Measurements from ENCODE around the gene PTPRS. TPM values are rescaled to one million over a fixed set of nuclear protein-coding genes. Genes with fewer than 3 reads are reported as not detected.

Gene PTPRS
- total and polyA plus RNA-seq, 2 of the 13 experiments (the other 11 are each of a cell fraction or from before 2014, with no cell fraction given) = 32.7 to 43.9 TPM

- TF ChIP-seq LCORL (IDR thresholded peaks at IDR 0.05) (no peak), LCORL (CRISPR knock-in tag; IDR thresholded peaks at IDR 0.05) (no peak), PITX1 (CRISPR knock-in tag; IDR thresholded peaks at IDR 0.05) (no peak), ZNF83 (CRISPR knock-in tag; IDR thresholded peaks at IDR 0.05; ENCODE audit: borderline replicate concordance) (no peak), ZHX1 (CRISPR knock-in tag; IDR thresholded peaks at IDR 0.05; ENCODE audit: low read depth) (peak; percentile 21; the same call in 1 of the 2 replicates), FOXC1 (CRISPR knock-in tag; IDR thresholded peaks at IDR 0.05; ENCODE audit: borderline replicate concordance) (no peak), ZNF281 (CRISPR knock-in tag; IDR thresholded peaks at IDR 0.05; ENCODE audit: borderline replicate concordance) (peak; percentile 50; the same call in 1 of the 2 replicates), ZNF816 (CRISPR knock-in tag; IDR thresholded peaks at IDR 0.05; ENCODE audit: borderline replicate concordance) (no peak), ZNF138 (CRISPR knock-in tag; IDR thresholded peaks at IDR 0.05; ENCODE audit: low read depth) (no peak), ATF7-NPFF (CRISPR knock-in tag; IDR thresholded peaks at IDR 0.05; ENCODE audit: low read depth) (no peak), HCFC1 (IDR thresholded peaks at IDR 0.05; ENCODE audit: low read depth, low read length) (no peak), SOX6 (IDR thresholded peaks at IDR 0.05) (no peak), SOX6 (CRISPR knock-in tag; IDR thresholded peaks at IDR 0.05) (no peak), MAX (IDR thresholded peaks at IDR 0.05) (peak; percentile 75; the same call in 1 of the 2 replicates), ZNF724P (CRISPR knock-in tag; IDR thresholded peaks at IDR 0.05; ENCODE audit: borderline replicate concordance) (no peak), ZSCAN9 (CRISPR knock-in tag; IDR thresholded peaks at IDR 0.05; ENCODE audit: borderline replicate concordance) (no peak), RELA (CRISPR knock-in tag; IDR thresholded peaks at IDR 0.05) (no peak), RXRB (CRISPR knock-in tag; IDR thresholded peaks at IDR 0.05; ENCODE audit: borderline replicate concordance) (peak; percentile 27; the same call in 1 of the 2 replicates), HDAC2 (CRISPR knock-in tag; IDR thresholded peaks at IDR 0.05) (no peak), U2AF2 (IDR thresholded peaks at IDR 0.05; ENCODE audit: low read depth, low read length) (no peak), WIZ (CRISPR knock-in tag; IDR thresholded peaks at IDR 0.05) (no peak), MEIS2 (CRISPR knock-in tag; IDR thresholded peaks at IDR 0.05) (no peak), NFIC (IDR thresholded peaks at IDR 0.05; ENCODE audit: low read length) (no peak), ZNF512B (CRISPR knock-in tag; IDR thresholded peaks at IDR 0.05; ENCODE audit: borderline replicate concordance) (no peak)
These were observed 5.3 kb upstream of the PTPRS start (continued) for GRCh38 chr19:5345895-5346386.

Data from HepG2 (cell line).